EH (cell line): ENCODE data around the gene CIDEB.
A peak's percentile ranks its signal among the peaks of the same experiment; 100 is the strongest.

Experiments used
- DNase-seq: peaks from one replicate; pipeline ENCODE4 v3.0.0-alpha.2; 2015; ENCODE audit warnings: low read depth

CIDEB gene

GRCh38 chr14:24312736-24313507 is 5.1 kb upstream of the CIDEB start:
- no peak for DNase-seq

GRCh38 chr14:24311837-24312615 is 4.2 kb upstream of the CIDEB start:
- peak; percentile 26 for DNase-seq

DNA sequence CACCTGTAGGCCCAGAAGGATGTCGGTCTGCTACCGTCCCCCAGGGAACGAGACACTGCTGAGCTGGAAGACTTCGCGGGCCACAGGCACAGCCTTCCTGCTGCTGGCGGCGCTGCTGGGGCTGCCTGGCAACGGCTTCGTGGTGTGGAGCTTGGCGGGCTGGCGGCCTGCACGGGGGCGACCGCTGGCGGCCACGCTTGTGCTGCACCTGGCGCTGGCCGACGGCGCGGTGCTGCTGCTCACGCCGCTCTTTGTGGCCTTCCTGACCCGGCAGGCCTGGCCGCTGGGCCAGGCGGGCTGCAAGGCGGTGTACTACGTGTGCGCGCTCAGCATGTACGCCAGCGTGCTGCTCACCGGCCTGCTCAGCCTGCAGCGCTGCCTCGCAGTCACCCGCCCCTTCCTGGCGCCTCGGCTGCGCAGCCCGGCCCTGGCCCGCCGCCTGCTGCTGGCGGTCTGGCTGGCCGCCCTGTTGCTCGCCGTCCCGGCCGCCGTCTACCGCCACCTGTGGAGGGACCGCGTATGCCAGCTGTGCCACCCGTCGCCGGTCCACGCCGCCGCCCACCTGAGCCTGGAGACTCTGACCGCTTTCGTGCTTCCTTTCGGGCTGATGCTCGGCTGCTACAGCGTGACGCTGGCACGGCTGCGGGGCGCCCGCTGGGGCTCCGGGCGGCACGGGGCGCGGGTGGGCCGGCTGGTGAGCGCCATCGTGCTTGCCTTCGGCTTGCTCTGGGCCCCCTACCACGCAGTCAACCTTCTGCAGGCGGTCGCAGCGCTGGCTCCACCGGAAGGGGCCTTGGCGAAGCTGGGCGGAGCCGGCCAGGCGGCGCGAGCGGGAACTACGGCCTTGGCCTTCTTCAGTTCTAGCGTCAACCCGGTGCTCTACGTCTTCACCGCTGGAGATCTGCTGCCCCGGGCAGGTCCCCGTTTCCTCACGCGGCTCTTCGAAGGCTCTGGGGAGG is 3.1 kb upstream of the CIDEB start, which contains the start of gene LTB4R:
LTB4R (plus strand) TSS at position 857 of the 959 bp plus-strand sequence. CDS start 4,150 bp downstream, outside the sequence.
- DNase-seq = peak; percentile 79

DNA sequence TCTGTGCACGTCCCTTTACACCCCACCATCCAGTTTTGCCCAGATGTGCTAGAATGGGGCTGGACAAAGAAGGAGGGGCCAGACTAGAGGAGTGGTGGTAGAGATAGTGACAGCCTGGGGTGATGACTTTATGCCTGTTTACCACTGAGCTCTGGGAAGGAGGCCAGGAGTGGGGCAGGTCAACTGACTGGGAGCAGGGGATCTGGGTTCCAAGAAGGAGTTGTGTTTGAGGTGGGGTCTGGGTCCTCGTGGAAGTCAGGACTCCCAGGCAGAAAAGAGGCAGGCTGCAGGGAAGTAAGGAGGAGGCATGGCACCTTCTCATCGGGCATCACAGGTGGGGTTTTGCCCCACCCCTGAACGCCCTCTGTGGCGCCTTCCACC is 2.5 kb upstream of the CIDEB start:
- peak; percentile 17 for DNase-seq

DNA sequence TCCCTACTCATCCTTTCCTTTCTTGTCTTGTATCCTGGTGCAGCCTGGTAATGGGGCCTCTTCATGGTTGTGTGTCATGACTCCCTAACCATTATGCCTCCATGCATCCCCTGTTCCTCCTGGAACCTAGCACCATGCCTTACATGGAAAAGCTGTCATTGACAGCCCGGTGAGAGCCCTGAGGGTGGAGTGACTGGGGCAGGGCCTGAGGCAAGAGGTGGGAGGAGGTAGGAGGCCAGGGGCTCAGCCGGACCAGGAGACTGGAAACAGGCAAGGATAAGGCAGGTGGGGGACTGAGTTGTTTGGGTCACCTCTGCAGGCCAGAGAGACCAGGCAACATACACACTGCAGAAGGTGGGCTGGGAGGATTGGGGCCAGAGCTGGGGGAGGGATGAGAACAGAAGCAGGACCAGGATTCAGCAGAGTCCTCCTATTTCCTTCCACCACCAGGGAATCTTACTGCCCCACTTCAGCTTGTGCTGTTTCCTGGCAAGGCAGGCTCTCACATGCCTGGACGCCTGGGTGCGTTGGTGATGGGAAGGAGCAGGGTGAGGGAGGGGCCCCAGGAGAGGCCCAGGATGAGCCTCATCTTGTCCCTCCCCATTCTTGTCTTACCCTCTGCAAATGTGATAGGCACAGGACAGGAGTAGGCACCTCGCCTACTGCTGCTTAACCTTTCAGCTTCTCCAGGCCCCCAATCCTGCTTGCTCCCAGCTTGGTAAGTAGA is 1.9 kb upstream of the CIDEB start, which contains the start of gene LTB4R2:
LTB4R2 (plus strand) TSS at position 603 of the 727 bp plus-strand sequence. CDS start 525 bp downstream, outside the sequence.
- DNase-seq = no peak

DNA sequence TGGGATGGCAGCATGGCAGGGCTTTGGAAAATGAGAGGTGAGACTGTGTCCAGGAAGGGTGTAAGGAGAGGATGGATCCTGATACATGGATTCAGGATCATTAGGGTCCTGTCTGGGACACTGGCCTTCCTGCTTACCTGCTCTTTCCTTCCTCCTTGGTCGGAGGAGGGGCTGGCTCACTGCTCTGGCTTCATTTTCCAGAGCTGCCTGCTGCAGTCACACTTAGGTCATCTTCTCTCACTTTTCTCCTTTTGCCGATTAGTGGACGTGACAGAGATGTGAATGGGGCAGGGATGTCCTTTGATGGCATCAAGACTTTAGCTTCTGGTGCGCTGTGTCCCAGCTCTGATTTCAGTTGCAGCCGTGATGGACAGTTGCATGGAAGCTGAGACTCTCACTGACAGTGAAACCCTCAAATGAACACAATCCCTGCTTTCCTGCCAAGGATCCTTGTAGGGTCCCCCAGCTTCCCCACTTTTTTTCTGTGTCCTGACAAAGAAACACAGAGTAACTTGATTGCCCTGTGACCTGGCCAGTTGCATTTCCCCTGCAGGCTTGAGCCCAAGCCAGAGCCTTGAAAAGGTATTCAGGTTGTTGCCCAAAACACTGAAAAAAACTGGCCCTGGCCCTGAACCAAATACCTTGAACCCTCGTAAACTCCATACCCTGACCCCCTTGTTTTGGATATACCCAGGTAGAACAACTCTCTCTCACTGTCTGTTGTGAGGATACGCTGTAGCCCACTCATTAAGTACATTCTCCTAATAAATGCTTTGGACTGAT is 756 bp upstream of the CIDEB start:
- no peak for DNase-seq

DNA sequence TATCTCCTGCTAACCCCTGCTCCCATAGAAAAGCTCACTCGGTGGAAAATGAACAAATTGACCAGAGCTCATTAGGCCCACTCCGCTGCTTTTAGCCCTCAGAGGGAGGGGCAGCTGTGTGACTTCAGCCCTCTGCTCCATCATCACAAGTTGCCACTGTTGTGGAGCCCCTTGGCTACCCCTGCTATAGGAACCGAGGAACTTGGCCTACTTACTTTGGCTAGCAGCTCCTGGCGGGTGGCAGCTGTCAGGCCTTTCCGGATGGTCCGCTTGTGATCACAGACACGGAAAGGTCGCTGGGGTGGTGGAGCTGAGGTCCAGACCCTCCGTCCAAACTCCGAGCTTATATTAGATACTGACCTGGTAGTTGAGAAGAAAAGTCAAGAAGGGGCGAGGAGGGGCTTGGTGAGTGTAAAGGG is 612 bp downstream of the CIDEB start:
- no peak for DNase-seq

GRCh38 chr14:24304019-24304387 is 3.8 kb downstream of the CIDEB start:
- no peak for DNase-seq

DNA sequence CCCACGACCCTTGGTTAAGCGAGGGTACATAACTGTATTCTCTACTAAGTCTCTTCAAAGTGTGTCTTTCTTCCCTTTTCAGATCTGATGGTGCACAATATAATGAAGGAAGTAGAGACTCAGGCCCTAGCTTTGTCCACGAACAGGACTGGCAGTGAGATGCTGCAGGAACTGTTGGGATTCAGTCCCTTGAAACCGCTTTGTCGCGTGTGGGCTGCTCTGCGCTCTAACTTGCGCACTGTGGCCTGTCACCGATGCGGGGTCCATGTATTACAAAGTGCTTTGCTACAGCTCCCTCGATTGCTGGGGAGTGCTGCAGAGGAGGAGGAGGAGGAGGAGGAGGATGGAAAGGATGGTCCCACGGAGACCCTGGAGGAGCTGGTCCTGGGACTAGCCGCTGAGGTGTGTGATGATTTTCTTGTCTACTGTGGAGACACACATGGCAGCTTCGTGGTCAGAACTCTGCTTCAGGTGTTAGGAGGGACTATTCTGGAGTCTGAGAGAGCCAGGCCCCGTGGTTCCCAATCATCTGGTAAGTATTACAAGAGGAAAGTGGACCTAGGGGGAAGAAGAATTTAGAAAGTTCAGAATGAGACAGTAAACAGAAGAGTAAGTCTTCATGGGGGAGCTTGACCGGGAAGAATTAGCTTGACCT is 7.3 kb downstream of the CIDEB start:
- DNase-seq = no peak

DNA sequence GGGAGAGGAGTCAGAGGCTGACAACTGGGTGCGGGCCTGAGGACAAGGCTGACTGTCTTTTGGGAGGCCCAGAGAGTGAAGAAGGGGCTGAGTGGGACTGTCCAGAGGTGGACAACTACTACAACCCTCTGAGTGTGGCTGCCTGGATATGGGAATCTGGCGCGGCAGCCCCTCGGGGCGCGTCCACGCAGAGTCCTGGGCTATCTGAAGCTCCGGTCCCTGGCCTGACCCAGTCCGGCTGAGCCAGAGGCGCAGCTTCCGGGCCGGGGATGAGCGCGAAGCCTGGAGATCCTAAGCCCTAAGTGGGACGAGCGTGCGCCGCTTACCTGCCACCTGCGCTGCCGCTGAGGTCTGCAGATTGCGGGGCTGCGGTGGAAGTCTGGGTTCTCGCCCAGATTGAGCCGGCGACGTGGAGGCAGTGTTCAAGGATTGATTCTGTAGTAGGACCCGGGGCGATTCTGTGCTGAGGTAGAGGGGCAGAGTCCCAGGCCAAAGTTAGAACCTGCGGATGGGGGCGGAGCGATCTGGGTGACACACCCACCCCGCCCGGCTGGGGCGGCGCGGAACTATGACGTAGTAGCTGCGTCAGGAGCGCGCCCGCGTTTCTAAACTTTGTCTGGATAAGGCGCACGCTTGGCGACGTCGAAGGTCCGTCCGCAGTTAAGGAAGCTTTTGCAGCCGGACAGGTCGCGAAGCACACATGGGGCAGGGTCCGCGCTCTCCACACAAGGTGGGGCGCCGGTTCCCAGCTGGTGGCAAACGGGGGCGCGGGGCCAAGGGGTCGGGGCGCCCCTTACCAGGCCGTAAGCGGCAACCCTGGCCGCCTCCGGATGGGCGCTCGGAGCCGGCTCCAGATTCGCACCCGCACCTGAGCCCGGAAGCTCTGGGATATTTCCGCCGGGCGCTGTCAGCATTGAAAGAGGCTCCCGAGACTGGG is 8.3 kb downstream of the CIDEB start, which contains the start of the genes DHRS1 and NOP9:
DHRS1 (minus strand) TSS at position 526 of the 937 bp plus-strand sequence. CDS start 674 bp downstream, outside the sequence.
NOP9 (plus strand) TSS at position 596 of the 937 bp plus-strand sequence; CDS start at position 701, 105 bp downstream.
- peak; percentile 84 for DNase-seq

DNA sequence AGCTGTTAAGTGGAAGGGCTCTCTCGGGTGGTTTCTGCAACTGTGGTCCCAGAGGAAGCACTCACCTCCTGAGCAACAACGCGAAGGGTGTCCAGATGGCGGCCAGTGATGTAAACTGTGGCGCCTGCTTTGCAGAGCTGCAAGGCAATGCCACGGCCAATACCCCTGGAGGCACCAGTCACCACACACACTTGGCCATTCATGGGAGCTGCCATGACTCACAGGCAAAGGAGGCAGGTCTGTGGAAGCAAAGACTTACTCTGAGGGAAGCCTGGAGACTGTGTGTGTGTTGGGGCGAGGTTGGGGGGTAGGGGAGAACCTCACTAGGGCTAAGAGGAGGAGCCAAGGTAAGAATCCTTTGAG is 8.9 kb downstream of the CIDEB start:
- DNase-seq = peak; percentile 86

DNA sequence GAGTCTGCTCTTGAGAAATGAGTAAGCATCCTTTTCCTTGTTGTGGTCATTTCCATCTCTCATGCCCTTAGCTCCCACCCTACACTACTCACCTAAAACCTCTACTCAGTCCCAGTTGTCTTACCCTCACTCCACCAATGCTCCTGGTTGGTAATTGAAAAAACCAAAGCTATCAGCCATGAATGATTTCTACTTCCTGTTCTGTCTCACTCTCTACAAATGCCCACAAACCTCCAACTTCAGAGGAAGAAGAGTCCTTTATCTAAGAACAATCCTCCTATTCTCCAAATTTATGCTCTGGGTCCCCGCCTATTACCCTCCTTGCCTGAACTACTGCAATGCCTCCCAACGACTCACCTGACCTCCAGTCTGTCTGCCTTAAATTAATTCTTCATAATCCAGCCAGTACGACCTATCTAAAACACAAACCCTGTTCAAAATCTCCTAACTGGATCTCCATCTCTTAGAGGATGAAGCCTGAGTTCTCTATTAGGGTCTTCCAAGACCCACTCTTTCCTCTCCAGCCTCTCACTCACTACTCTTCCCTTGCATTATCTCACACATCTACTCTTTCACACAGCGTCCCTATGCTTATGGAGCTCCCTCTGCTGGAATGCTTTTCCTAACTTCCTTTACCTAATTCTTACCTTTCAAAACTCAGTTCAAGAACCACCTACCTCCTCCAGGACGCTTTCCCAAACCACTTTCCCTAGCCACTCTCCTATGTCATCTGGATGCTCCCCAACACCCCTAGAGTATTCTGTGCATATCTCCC is 10.4 kb downstream of the CIDEB start:
- DNase-seq = peak; percentile 32

GRCh38 chr14:24296341-24297157 is 11.2 kb downstream of the CIDEB start:
- DNase-seq = peak; percentile 89

DNA sequence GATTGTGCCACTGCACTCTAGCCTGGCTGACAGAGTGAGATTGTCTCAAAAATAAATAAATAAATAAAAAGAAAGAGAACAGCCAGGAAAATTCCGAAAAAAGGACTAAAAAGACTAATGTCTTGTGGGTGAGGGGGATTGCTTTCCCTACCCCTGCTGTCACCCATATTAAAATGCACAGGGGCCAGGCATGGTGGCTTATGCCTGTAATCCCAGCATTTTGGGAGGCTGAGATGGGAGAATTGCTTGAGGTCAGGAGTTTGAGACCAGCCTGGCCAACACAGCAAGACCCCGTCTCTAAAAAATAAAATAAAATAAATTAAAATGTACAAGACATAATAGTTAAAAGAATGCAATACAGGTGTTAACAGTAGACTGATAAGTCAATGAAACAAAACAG is 14.3 kb downstream of the CIDEB start:
- DNase-seq = no peak

DNA sequence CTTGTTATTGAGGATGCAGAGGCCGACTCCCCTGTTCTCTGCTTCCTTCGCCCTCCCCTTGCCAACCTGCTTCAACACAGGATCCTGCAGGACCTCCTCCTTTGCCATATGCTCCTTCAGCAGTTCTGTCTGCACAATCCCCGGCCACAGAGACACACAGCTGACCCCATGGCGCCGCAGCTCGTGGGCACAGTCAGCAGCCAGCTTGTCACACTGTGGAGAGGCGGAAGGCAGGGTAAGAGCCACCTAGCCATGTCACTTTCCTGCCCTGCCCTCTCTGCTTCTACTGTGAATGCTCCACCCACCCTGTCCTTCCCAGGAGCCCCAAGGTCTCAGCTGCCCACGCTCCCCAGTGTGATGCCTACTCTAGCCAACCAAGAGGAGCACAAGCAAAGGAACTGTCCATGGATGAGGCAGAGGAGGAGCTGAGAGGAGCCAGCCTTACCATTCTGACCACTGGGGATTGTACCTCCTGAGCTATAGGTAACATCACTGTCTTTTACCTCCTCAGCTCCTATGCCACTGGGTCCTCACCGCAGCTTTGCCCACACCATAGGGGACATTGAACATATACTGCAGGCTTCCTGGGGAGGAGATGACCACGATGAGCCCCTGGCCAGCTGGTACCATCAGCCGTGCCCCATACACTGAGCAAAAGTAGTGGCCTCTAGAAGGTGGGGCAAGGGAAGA is 15.5 kb downstream of the CIDEB start:
- no peak for DNase-seq

- DNase-seq = no peak
Measured at GRCh38 chr14:24291446-24292117, 16.2 kb downstream of the CIDEB start.
